Spleen (tissue), 7 donors: ENCODE measurements around the gene PPP1R1B.
A peak's percentile ranks its signal among the peaks of the same experiment; 100 is the strongest.

Source experiments
- POLR2A ChIP-seq, 3 donors: fragments of 450-650 bp; IDR thresholded peaks; one replicate each; pipeline ENCODE4 v1.5.1; 2017; ENCODE audit warnings: antibody characterized with exemption in 3 of 3, mild to moderate bottlenecking in 1 of 3
- TF ChIP-seq, protein P1 (sequence below), 11 experiments: fragments of 200-600 bp in 7 of 11; fragments of 450-650 bp in 4 of 11; sonication (generic) in 4 of 11; IDR thresholded peaks in 8 of 11; conservative IDR thresholded peaks in 3 of 11; 1 replicate in 7 of 11; 2 replicates in 4 of 11; pipeline versions ENCODE4 v1.4.0 to v1.8.0; 2016 to 2021; ENCODE audit warnings: antibody characterized with exemption in 11 of 11, inconsistent platforms in 4 of 11, mild to moderate bottlenecking in 1 of 11
- donor health status: DM: no; HTN: no; CAD: no; lungs with moderate emphysema.
- donor health status: DM: no; HTN: no; CAD: no.
- donor health status: DM: no; HTN: no; CAD: no.

DNA sequence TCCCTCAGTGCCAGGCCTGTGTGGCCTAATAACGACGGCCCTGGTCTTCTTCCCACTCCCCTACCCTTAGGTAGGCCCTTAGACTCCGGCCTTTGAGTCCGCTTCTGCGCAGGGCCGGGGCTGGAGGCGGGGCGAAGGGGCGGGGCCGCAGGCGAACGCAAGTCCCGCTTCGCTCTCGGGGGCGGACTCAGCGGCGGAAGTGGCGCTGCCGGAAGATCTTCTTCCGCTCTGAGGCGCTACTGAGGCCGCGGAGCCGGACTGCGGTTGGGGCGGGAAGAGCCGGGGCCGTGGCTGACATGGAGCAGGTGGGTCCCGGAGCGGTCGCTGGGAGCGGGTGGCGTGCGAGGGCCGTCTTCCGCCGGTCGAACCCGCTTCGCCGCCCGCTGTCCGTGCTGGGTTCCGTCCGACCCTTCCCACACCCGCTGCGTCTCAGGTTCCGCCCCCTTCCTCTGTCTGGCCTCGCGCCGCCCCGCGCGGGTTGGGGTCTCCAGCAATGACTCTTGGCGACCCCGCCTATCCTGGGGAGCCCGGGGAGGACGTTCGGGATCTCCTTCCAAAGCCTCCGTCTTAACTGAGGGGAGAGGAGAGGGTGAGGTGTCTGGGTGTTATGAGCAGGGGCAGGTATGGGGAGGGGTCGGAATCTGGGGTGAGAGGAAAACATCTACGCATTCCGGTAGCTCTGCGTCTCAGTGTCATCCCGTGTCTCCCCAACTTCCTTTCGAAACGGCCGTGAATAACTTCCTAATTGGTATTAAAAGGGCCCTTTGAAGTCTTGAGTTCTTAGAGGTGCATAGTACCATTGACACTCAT, 10.4 kb downstream of the PPP1R1B start, which contains the start of gene STARD3:
- TF ChIP-seq, protein P1, sequence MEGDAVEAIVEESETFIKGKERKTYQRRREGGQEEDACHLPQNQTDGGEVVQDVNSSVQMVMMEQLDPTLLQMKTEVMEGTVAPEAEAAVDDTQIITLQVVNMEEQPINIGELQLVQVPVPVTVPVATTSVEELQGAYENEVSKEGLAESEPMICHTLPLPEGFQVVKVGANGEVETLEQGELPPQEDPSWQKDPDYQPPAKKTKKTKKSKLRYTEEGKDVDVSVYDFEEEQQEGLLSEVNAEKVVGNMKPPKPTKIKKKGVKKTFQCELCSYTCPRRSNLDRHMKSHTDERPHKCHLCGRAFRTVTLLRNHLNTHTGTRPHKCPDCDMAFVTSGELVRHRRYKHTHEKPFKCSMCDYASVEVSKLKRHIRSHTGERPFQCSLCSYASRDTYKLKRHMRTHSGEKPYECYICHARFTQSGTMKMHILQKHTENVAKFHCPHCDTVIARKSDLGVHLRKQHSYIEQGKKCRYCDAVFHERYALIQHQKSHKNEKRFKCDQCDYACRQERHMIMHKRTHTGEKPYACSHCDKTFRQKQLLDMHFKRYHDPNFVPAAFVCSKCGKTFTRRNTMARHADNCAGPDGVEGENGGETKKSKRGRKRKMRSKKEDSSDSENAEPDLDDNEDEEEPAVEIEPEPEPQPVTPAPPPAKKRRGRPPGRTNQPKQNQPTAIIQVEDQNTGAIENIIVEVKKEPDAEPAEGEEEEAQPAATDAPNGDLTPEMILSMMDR (IDR thresholded peaks at IDR 0.05 in 8 of 11, conservative IDR thresholded peaks at IDR 0.05 in 3 of 11): peak in 5 of 11 experiments; percentile 6 to 46 (median 34)
- peak in 2 of 3 donors; percentile 13 to 20 for TF ChIP-seq POLR2A (IDR thresholded peaks at IDR 0.05)
